T follicular helper cell (primary cell): Measurements from ENCODE around the gene PEAK3.

Source experiments
- DNase-seq: peaks from one replicate; pipeline ENCODE4 v3.0.0-alpha.2; 2020; ENCODE audit warnings: low read depth

Gene PEAK3

GRCh38 chr19:2236314-2237050 lies 45.5 kb downstream of the PEAK3 start, which contains the start of the genes PLEKHJ1 and SF3A2:
PLEKHJ1 (minus strand) TSS chr19:2236329; CDS start chr19:2236248, 81 bp downstream.
SF3A2 (plus strand) TSS chr19:2236824; CDS start chr19:2243419, 6,595 bp downstream.
- peak; percentile 95 for DNase-seq

GRCh38 chr19:2236064-2236313 lies 46.0 kb downstream of the PEAK3 start:
- no peak for DNase-seq

DNA sequence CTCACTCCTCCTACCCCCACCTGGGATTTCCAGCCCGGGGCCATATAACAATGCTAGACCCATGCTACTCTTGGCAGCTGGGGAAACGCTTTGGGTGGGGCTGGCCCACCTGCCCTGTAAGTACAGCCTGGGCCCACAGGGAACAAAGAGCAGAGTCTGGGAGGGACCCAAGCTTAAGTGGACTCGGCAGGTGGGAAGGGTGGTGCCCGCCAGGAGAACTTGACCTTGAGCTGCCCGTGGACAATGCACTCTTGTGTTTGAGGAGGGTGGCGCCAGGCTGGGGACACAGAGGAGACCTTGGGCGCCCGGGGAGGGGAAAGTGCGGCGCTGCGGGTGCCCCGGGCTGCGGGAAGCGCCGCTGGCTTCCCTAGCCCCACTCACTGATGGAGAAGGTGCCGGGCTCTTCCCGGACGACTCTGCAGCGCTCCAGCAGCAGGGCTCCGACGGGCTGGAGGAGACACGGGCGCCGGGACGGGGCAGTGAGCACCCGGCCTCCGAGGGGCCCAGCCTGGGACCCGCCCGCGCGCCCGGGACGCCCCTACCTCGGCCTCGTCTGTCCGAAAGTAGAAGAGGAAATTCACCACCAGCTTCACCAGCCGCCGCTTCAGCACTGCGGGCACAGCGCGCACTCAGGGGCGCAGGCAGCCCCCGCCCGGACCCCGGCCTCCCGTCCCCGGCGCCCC lies 46.5 kb downstream of the PEAK3 start:
- no peak for DNase-seq

DNA sequence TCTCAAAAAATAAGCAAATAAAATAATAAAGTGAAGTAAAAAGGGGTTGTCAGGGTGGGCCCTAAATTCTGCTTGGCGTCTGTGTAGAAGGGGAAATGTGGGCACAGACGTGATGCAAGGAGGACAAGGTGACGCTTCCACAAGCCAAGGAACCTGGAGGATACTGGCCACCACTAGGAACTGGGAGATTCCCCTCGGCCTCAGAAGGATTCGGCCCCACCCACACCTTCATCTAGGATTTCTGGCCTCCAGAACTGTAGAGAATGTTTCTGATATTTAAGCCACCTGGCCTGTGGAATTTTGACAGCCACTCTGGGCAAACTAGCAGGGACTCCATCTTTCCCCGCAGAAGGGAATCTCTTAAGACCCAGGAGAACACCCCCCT lies 47.0 kb downstream of the PEAK3 start:
- no peak for DNase-seq

GRCh38 chr19:2233601-2234280 lies 48.2 kb downstream of the PEAK3 start:
- DNase-seq = no peak

GRCh38 chr19:2232286-2233151 lies 49.5 kb downstream of the PEAK3 start:
- DNase-seq = no peak

GRCh38 chr19:2231621-2232221 lies 50.3 kb downstream of the PEAK3 start:
- DNase-seq = no peak

GRCh38 chr19:2230807-2231533 lies 51.0 kb downstream of the PEAK3 start:
- DNase-seq = no peak

- DNase-seq = no peak
Measured at GRCh38 chr19:2230033-2230531, 51.9 kb downstream of the PEAK3 start.

DNA sequence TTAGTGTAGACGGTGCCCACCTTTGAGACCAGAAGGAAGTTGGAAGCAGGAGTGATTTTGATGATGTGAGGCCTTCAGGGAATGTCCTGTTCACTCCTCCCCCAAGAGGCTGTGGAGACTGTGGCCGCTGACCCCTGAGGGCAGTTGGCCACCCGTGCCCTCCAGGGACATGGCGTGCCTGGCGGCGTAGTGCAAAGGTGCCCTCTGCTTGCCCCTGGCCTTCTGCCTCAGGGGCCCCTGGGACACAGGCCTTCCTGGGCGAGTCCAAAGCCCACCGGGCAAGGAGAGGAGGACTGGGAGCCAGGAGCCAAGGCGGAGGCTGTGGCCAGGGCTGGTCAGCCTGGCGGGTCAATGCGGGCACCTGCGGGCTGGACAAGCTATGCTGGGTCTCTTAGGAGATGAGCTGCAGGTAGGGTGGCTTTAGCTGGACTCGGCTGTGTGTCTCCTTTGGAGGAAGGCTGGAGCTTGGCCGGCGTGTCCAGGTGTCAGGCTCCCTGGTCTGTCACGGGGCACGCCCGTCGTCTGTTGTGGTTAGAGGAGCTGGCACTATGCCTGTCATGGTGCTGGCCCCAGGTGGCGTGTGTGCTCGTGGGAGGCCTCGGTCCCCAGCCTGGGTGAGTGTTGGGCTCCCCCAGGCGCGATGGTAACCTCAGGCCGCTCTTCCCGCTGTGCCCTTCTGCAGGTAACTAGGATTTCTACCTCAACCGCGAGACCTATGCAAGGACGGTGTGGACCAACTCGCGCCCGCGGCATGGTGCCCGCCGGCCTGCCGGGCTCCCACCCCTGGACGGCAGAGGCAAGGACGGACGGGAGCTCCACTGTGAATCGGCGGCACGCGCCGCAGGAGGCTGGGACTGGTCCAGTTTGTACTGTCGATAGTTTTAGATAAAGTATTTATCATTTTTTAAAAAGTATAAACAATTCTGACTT lies 52.6 kb downstream of the PEAK3 start:
- DNase-seq = no peak

DNA sequence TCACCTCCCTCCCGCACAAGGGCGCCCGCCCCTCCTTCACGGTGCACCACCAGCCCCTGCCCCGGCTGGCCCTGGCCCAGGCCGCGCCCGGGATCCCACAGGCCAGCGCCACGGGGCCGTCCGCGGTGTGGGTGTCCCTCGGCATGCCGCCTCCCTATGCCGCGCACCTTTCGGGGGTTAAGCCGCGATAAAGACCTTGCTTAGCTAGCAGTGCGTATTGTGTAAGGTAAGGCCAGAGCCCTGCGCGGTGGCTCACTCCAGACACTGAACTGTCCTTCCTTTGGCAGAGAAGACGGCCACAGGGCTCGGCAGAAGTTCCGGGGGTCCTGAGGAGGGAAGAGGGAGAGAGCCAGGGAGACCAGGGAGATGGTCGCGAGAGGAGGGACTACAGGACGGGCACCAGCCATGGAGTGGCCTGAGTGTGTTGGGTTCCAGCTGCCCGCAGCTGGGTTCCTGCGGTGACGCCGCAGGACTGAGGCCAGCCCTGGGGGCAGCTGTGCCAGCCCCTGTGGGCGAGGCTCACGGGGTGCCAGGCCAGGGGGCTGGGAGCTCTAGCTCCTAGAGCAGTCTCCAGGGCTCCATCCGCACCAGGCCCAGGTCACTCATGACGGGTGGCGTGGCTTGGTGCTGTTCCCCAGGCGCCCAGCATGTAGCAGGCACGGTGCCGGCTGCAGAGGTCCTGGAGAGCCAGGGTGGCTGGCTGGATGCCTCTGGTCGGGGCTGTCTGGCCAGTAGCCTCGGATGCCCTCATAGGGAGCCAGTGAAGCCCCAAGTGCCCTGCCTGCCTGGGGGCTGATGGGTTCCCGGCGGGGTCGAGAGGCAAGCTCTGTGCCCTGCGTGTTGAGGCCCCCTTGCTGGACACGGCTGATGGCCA lies 53.6 kb downstream of the PEAK3 start:
- DNase-seq = no peak

- no peak for DNase-seq
Measured at GRCh38 chr19:2227415-2228156, 54.4 kb downstream of the PEAK3 start.

DNA sequence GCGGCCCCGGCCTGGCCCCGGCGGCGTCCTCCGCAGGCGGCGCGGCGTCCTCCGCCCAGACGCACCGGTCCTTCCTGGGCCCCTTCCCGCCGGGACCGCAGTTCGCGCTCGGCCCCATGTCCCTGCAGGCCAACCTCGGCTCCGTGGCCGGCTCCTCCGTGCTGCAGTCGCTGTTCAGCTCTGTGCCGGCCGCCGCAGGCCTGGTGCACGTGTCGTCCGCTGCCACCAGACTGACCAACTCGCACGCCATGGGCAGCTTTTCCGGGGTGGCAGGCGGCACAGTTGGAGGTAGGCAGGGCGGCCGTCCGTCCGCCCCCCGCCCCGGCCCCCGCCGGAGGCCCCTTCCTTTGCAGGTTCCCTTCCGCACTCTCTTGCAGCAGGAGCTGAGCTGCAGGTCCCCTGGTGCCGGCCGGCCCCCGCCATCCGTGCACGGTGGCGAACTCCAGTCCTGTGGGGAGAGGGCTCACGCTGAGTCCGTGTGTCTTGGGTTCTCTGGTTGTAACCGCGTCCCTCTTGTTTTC lies 55.1 kb downstream of the PEAK3 start:
- DNase-seq = no peak

- no peak for DNase-seq
Measured at GRCh38 chr19:2226051-2226839, 55.7 kb downstream of the PEAK3 start.

- no peak for DNase-seq
Measured at GRCh38 chr19:2225415-2226050, 56.4 kb downstream of the PEAK3 start.

DNA sequence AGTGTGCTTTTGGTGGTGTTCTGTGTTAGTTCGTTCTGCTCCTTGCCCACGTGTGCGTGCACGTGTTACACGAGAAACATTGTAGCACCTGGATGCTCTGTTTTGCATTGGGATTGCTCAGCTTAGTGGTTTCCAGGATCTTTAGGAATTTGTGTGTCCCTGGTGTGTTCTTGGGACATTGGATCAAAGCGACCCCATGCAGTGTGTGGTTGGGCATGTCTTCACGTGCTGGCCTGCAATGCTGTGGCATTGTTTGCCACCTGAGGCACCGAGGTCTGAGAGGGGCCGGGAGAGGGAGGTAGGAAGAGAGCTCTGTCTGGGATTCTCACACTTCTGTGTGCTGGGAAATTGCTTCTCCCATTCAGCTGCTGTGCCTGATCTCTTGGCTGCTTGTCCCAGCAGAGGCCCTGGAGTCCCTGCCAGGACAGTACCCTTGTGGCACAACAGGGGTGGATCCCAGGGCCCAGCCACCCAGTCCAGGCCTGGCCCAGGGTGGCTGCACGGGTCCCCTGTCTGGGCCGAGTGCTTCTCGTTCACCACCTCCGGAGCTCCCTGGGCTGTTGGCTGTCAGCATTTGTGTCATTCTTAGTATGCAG lies 57.1 kb downstream of the PEAK3 start:
- no peak for DNase-seq
